ENCODE results near the gene NEURL2. TPM values are rescaled to one million over a fixed set of nuclear protein-coding genes. Genes with fewer than 3 reads are reported as not detected.

The NEURL2 gene
- total RNA-seq, 4 donors from 2014 or later: 14.7 to 30.4 (median 18.1) TPM

DNA sequence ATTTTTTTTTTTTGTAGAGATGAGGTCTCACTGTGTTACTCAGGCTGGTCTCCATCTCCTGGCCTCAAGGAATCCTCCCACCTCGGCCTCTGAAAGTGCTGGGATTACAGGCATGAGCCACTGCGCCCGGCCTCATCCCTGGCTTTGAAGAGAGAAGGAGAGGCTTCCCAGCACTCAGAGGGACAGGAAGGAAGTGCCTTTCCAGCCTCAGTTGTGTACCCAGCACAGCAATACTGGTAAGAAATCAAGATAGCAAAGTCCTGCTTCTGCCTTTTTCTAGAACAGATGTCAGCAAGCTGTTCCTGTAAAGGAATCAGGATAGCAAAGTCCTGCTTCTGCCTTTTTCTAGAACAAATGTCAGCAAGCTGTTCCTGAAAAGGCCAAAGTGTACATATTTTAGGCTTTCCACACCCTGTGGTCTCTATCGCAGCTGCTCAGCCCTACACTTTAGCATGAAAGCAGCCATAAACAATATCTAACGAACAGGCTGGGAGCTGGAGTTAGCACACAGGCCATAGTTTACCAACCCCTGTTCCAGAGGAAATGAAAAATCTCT is 27.3 kb upstream of the NEURL2 start:
- DNase-seq: peak; percentile 28
- intact Hi-C loops (cut with DNase I; ENCODE audit: low total_unique reads) (no loop called here), in situ Hi-C loops (cut with MboI; ENCODE audit: low pct_ligation_motif_present in 1 of 4, low pct_unique_long_range_greater_than_20kb in 1 of 4, low sequenced_read_pairs in 3 of 4) (no loop called here)
- 20 to 53% methylated on average over 1 to 5 of the region's 5 CpGs for WGBS, 2 donors (ENCODE audit: low coverage in 1 of 2)
- H3K4me1 ChIP-seq: peaks cover 0 to 54% (median 15%) of the 10 kb centered on the region in 4 donors
- no peaks in the 10 kb centered on the region for H3K36me3 ChIP-seq
- H3K27ac ChIP-seq: peak overlapping the region; percentile 61 to 78 (median 68)
- H3K4me3 ChIP-seq: no peak overlapping the region
- H3K9me3 ChIP-seq: no peaks in the 10 kb centered on the region
- no peaks in the 10 kb centered on the region for H3K27me3 ChIP-seq
- TF ChIP-seq POLR2AphosphoS5 (IDR thresholded peaks at IDR 0.05): peak in 1 of 3 donors; percentile 48
- TF ChIP-seq, protein P1, sequence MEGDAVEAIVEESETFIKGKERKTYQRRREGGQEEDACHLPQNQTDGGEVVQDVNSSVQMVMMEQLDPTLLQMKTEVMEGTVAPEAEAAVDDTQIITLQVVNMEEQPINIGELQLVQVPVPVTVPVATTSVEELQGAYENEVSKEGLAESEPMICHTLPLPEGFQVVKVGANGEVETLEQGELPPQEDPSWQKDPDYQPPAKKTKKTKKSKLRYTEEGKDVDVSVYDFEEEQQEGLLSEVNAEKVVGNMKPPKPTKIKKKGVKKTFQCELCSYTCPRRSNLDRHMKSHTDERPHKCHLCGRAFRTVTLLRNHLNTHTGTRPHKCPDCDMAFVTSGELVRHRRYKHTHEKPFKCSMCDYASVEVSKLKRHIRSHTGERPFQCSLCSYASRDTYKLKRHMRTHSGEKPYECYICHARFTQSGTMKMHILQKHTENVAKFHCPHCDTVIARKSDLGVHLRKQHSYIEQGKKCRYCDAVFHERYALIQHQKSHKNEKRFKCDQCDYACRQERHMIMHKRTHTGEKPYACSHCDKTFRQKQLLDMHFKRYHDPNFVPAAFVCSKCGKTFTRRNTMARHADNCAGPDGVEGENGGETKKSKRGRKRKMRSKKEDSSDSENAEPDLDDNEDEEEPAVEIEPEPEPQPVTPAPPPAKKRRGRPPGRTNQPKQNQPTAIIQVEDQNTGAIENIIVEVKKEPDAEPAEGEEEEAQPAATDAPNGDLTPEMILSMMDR (IDR thresholded peaks at IDR 0.05): no peak

DNA sequence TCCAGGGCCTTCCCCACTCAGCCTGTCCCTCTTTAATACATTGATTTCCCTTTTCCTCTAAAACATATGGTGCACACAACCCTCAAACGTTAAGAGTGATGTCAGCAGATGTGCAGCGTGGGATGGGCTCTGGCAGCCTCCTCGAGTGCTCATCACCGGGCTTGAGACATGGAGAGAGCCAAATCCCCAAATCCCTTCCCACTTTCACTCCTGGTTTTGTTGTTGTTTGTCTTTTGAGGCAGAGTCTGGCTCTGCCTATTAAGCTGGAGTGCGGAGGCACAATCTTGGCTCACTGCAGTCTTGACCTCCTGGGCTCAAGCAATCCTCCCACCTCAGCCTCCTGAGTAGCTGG is 26.8 kb upstream of the NEURL2 start:
- peak overlapping the region; percentile 61 to 78 (median 68) for H3K27ac ChIP-seq
- no peaks in the 10 kb centered on the region for H3K27me3 ChIP-seq
- in situ Hi-C loops (cut with MboI; ENCODE audit: low pct_ligation_motif_present in 1 of 4, low pct_unique_long_range_greater_than_20kb in 1 of 4, low sequenced_read_pairs in 3 of 4) (no loop called here), intact Hi-C loops (cut with DNase I; ENCODE audit: low total_unique reads) (no loop called here)
- WGBS, 2 donors (ENCODE audit: low coverage in 1 of 2): 65% methylated on average over 5 of the region's 5 CpGs; no CpG with 5 or more reads in 1 of the 2 donors
- no peak overlapping the region for H3K4me3 ChIP-seq
- TF ChIP-seq POLR2A (IDR thresholded peaks at IDR 0.05): no peak
- H3K4me1 ChIP-seq: peaks cover 0 to 55% (median 15%) of the 10 kb centered on the region in 4 donors
- no peaks in the 10 kb centered on the region for H3K9me3 ChIP-seq
- no peaks in the 10 kb centered on the region for H3K36me3 ChIP-seq
- DNase-seq: no peak

DNA sequence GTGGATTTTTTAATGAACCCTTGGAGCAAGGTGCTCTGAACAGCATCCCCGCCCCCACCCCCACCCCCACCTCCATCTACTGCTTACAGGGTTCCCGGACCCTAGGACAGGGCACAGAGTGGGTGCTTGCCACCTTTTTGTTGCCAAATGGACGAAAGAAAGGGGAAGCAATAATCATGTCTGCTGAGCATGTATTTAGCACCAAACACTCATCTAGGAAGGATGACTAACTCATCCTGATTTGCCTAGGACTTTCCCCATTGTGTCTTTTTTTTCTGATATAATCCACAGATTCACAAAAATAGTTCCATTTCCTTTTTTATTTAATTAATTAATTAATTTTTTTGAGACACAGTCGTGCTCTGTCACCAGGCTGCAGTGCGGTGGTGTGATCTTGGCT is 22.1 kb upstream of the NEURL2 start:
- peaks cover 13 to 54% (median 18%) of the 10 kb centered on the region in 4 donors for H3K4me1 ChIP-seq
- no peak for TF ChIP-seq EP300 (IDR thresholded peaks at IDR 0.05; ENCODE audit: low read depth)
- TF ChIP-seq POLR2AphosphoS5 (IDR thresholded peaks at IDR 0.05): no peak
- TF ChIP-seq, protein P1 (IDR thresholded peaks at IDR 0.05): no peak
- TF ChIP-seq POLR2A (IDR thresholded peaks at IDR 0.05): no peak
- 58 to 61% methylated on average over 3 to 5 of the region's 5 CpGs for WGBS, 2 donors (ENCODE audit: low coverage in 1 of 2)
- intact Hi-C loops (cut with DNase I; ENCODE audit: low total_unique reads) (no loop called here), in situ Hi-C loops (cut with MboI; ENCODE audit: low pct_ligation_motif_present in 1 of 4, low pct_unique_long_range_greater_than_20kb in 1 of 4, low sequenced_read_pairs in 3 of 4) (no loop called here)
- H3K27ac ChIP-seq: no peak overlapping the region
- no peak for DNase-seq
- H3K36me3 ChIP-seq: no peaks in the 10 kb centered on the region
- no peak overlapping the region for H3K4me3 ChIP-seq
- H3K27me3 ChIP-seq: no peaks in the 10 kb centered on the region
- H3K9me3 ChIP-seq: no peaks in the 10 kb centered on the region

DNA sequence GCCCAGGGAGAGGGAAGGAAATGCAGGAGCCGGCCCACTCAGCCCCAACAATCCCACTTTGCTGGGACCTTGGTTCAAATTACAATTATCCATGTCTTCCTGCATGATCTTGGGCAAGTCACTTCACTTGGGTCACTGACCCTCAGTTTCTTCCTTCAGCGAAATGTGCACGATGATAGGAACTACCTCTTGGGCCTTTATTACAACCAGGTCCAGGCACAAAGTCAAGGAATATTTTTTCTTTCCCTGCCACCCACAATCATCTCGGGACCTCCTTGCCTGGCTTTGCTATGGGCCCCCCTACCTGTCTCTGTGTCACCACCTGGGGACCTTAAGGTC is 21.3 kb upstream of the NEURL2 start:
- in situ Hi-C loops (cut with MboI; ENCODE audit: low pct_ligation_motif_present in 1 of 4, low pct_unique_long_range_greater_than_20kb in 1 of 4, low sequenced_read_pairs in 3 of 4) (no loop called here), intact Hi-C loops (cut with DNase I; ENCODE audit: low total_unique reads) (no loop called here)
- Histone ChIP-seq H3K4me3 (peak overlapping the region in 3 of 4 donors; percentile 30 to 61 (median 40)), H3K27me3 (no peaks in the 10 kb centered on the region), H3K27ac (peak overlapping the region; percentile 82 to 95 (median 89)), H3K36me3 (no peaks in the 10 kb centered on the region), H3K9me3 (no peaks in the 10 kb centered on the region), H3K4me1 (peaks cover 8 to 46% (median 16%) of the 10 kb centered on the region in 4 donors)
- DNase-seq: no peak
- 50% methylated on average over 4 of the region's 4 CpGs; no CpG with 5 or more reads in 1 of the 2 donors for WGBS, 2 donors (ENCODE audit: low coverage in 1 of 2)
- no peak for TF ChIP-seq POLR2AphosphoS5 (IDR thresholded peaks at IDR 0.05)
- TF ChIP-seq, protein P1 (IDR thresholded peaks at IDR 0.05): no peak
- TF ChIP-seq EP300 (IDR thresholded peaks at IDR 0.05; ENCODE audit: low read depth): no peak
- no peak for TF ChIP-seq POLR2A (IDR thresholded peaks at IDR 0.05)
